AG04450 (cell line): Measurements from ENCODE around the gene C5orf22. TPM values are rescaled to one million over a fixed set of nuclear protein-coding genes. Genes with fewer than 3 reads are reported as not detected.

Experiments used
- CTCF ChIA-PET: fragments of 300-600, 350-600 bp; formaldehyde crosslinking; extraction: SDS; loops from one replicate; lab custom pipeline; 2022; ENCODE audit warnings: antibody characterized with exemption, inconsistent platforms; lab: Charles Lee
- POLR2A ChIA-PET: fragments of 350-600 bp; formaldehyde crosslinking; extraction: SDS; loops from one replicate; lab custom pipeline; 2021; ENCODE audit warnings: antibody characterized with exemption, inconsistent platforms; lab: Yijun Ruan, JAX
- DNase-seq: peaks from one replicate; pipeline ENCODE4 v3.0.0-alpha.2; 2011; ENCODE audit warnings: low read depth, low spot score
- H3K27ac ChIP-seq: one replicate; pipeline ENCODE4 v1.5.1; 2012; ENCODE audit warnings: low read depth, low read length, control low read depth
- H3K27me3 ChIP-seq: one replicate; pipeline ENCODE4 v1.6.0; 2012; ENCODE audit warnings: low read length; ENCODE audit not compliant: control insufficient read depth, insufficient read depth
- H3K4me3 ChIP-seq: 2 replicates; pipeline ENCODE4 v1.5.1; 2011; ENCODE audit warnings: mild to moderate bottlenecking, low read depth, low read length, control low read depth
- H3K9me3 ChIP-seq: 2 replicates; pipeline ENCODE4 v1.5.1; 2012; ENCODE audit warnings: low read length; ENCODE audit not compliant: control insufficient read depth, insufficient read depth
- CTCF ChIP-seq: IDR thresholded peaks from 2 replicates; pipeline ENCODE4 v1.5.1; 2011; ENCODE audit warnings: low read depth, low read length, control low read depth, inconsistent platforms
- polyA plus RNA-seq: library from polyadenylated mRNA; depleted of rRNA; stranded (reverse); fragments of >200 nt; gene quantifications from 2 replicates; pipeline ENCODE4 v1.2.3, GENCODE V29; 2011

C5orf22 gene
- polyA plus RNA-seq, 1 experiment, result 29.7 TPM

- ChIA-PET CTCF (interaction anchor here (0.6 to 2.4 kb wide), 5 partner anchors 230 to 499 kb away, joined by 3 to 23 read pairs (median 4); no protein-coding TSS in a partner anchor), POLR2A (no interaction called here)
- Histone ChIP-seq H3K27me3 (peaks cover 10% of the 10 kb centered on the region), H3K4me3 (no peak overlapping the region), H3K9me3 (no peaks in the 10 kb centered on the region), H3K27ac (no peak overlapping the region)
- TF ChIP-seq CTCF, result no peak
- DNase-seq, result no peak
Observed at GRCh38 chr5:31579558-31579957, 47.5 kb downstream of the C5orf22 start.

- peaks cover 10% of the 10 kb centered on the region for H3K27me3 ChIP-seq
- DNase-seq, result no peak
- no peak overlapping the region for H3K27ac ChIP-seq
- POLR2A ChIA-PET, result interaction anchor here (0.6 kb wide), 1 partner anchor 528 kb away, joined by 3 read pairs; no protein-coding TSS in a partner anchor
- H3K4me3 ChIP-seq, result no peak overlapping the region
- peak; percentile 50 for TF ChIP-seq CTCF
- H3K9me3 ChIP-seq, result no peaks in the 10 kb centered on the region
- CTCF ChIA-PET, result interaction anchor here (0.6 to 2.3 kb wide), 10 partner anchors 11 to 511 kb away, joined by 3 to 38 read pairs (median 5); no protein-coding TSS in a partner anchor
Observed at GRCh38 chr5:31581498-31582099, 49.5 kb downstream of the C5orf22 start.

- TF ChIP-seq CTCF, result no peak
- peaks cover 10% of the 10 kb centered on the region for H3K27me3 ChIP-seq
- no peak overlapping the region for H3K27ac ChIP-seq
- H3K4me3 ChIP-seq, result no peak overlapping the region
- no peaks in the 10 kb centered on the region for H3K9me3 ChIP-seq
- ChIA-PET POLR2A (no interaction called here), CTCF (interaction anchor here (0.6 to 2.3 kb wide), 8 partner anchors 12 to 512 kb away, joined by 3 to 38 read pairs (median 4); no protein-coding TSS in a partner anchor)
- DNase-seq, result no peak
Observed at GRCh38 chr5:31583129-31583528, 51.0 kb downstream of the C5orf22 start.

GRCh38 chr5:31585166-31585894 is 53.2 kb downstream of the C5orf22 start:
- ChIA-PET POLR2A (no interaction called here), CTCF (interaction anchor here (0.9 to 1.4 kb wide), 2 partner anchors 492 to 508 kb away, joined by 3 to 4 read pairs; no protein-coding TSS in a partner anchor)
- TF ChIP-seq CTCF, result no peak
- H3K27ac ChIP-seq, result no peak overlapping the region
- no peak overlapping the region for H3K4me3 ChIP-seq
- no peaks in the 10 kb centered on the region for H3K9me3 ChIP-seq
- peaks cover 9% of the 10 kb centered on the region for H3K27me3 ChIP-seq
- no peak for DNase-seq

- H3K27me3 ChIP-seq, result peaks cover 9% of the 10 kb centered on the region
- ChIA-PET CTCF (interaction anchor here (0.9 kb wide), 1 partner anchor 491 kb away, joined by 4 read pairs; no protein-coding TSS in a partner anchor), POLR2A (no interaction called here)
- H3K9me3 ChIP-seq, result no peaks in the 10 kb centered on the region
- DNase-seq, result no peak
- no peak overlapping the region for H3K27ac ChIP-seq
- TF ChIP-seq CTCF, result no peak
- no peak overlapping the region for H3K4me3 ChIP-seq
Observed at GRCh38 chr5:31585895-31586270, 53.8 kb downstream of the C5orf22 start.
